Hepatocyte (in vitro differentiated cells): ENCODE results near the gene PIK3C2G. TPM values are rescaled to one million over a fixed set of nuclear protein-coding genes. Genes with fewer than 3 reads are reported as not detected.

Experiments used
- DNase-seq: peaks from one replicate; pipeline ENCODE4 v3.0.0-alpha.2; 2016; ENCODE audit warnings: low spot score
- H2AFZ ChIP-seq: fragments of 200-600 bp; sonication (generic); 2 replicates; pipeline ENCODE4 v1.6.0; 2016; ENCODE audit warnings: antibody characterized with exemption, mild to moderate bottlenecking
- H3K27ac ChIP-seq: fragments of 200-600 bp; sonication (generic); 2 replicates; pipeline ENCODE4 v1.5.1; 2016; ENCODE audit warnings: mild to moderate bottlenecking
- H3K27me3 ChIP-seq: fragments of 200-600 bp; sonication (generic); 2 replicates; pipeline ENCODE4 v1.6.1; 2016
- H3K36me3 ChIP-seq: fragments of 200-600 bp; sonication (generic); replicated peaks from 2 replicates; pipeline ENCODE4 v1.5.1; 2016; ENCODE audit warnings: low read depth; ENCODE audit not compliant: insufficient read depth
- H3K4me1 ChIP-seq: fragments of 200-600 bp; sonication (generic); 2 replicates; pipeline ENCODE4 v1.5.1; 2016; ENCODE audit warnings: mild to moderate bottlenecking, moderate library complexity; ENCODE audit not compliant: insufficient read depth
- H3K4me2 ChIP-seq: fragments of 200-600 bp; sonication (generic); 2 replicates; pipeline ENCODE4 v1.6.0; 2016
- H3K4me3 ChIP-seq: fragments of 200-600 bp; sonication (generic); 2 replicates; pipeline ENCODE4 v1.5.1; 2016; ENCODE audit warnings: mild to moderate bottlenecking
- H3K79me2 ChIP-seq: fragments of 200-600 bp; sonication (generic); 2 replicates; pipeline ENCODE4 v1.6.0; 2017; ENCODE audit warnings: mild to moderate bottlenecking
- H3K9me2 ChIP-seq: fragments of 200-600 bp; sonication (generic); replicated peaks from 2 replicates; pipeline ENCODE4 v1.6.0; 2017; ENCODE audit warnings: mild to moderate bottlenecking; ENCODE audit not compliant: insufficient read depth
- H3K9me3 ChIP-seq: fragments of 200-600 bp; sonication (generic); 2 replicates; pipeline ENCODE4 v1.5.1; 2016; ENCODE audit warnings: low read depth, mild to moderate bottlenecking
- H4K20me1 ChIP-seq: fragments of 200-600 bp; sonication (generic); 2 replicates; pipeline ENCODE4 v1.6.0; 2016; ENCODE audit warnings: mild to moderate bottlenecking; ENCODE audit not compliant: insufficient read depth, poor library complexity, severe bottlenecking
- EZH2 ChIP-seq: fragments of 200-600 bp; sonication (generic); IDR thresholded peaks from 2 replicates; pipeline ENCODE4 v1.6.1; 2016; ENCODE audit warnings: antibody characterized with exemption, mild to moderate bottlenecking, borderline replicate concordance
- EZH2phosphoT487 ChIP-seq: fragments of 200-600 bp; sonication (generic); IDR thresholded peaks from one replicate; pipeline ENCODE4 v1.6.1; 2018; ENCODE audit warnings: antibody characterized with exemption, mild to moderate bottlenecking, low read depth, moderate library complexity; ENCODE audit not compliant: unreplicated experiment, severe bottlenecking
- WGBS: methylation state at CpG from one replicate; pipeline ENCODE4 v1.1.6; 2016; ENCODE audit warnings: low lambda C conversion rate; ENCODE audit errors: missing lambda C conversion rate; 5-methylcytosine and 5-hydroxymethylcytosine counted together
- polyA plus RNA-seq: library from polyadenylated mRNA; unstranded; fragments of >200 nt; fragmentation: Nextera tagmentation; extraction: Ambion mirVana; gene quantifications from 2 replicates; pipeline ENCODE4 v1.2.1, GENCODE V29; 2016
- total RNA-seq: library from RNA; depleted of rRNA; stranded (reverse); fragments of >200 nt; gene quantifications from 2 replicates; pipeline ENCODE4 v1.2.3, GENCODE V29; 2014
- TF ChIP-seq, protein P1 (sequence below): fragments of 200-600 bp; sonication (generic); IDR thresholded peaks from 2 replicates; pipeline ENCODE4 v1.5.1; 2016; ENCODE audit warnings: antibody characterized with exemption, mild to moderate bottlenecking; ENCODE audit not compliant: poor library complexity

Gene PIK3C2G
- total and polyA plus RNA-seq, 2 experiments from 2014 or later: 3.5 to 6.7 TPM

DNA sequence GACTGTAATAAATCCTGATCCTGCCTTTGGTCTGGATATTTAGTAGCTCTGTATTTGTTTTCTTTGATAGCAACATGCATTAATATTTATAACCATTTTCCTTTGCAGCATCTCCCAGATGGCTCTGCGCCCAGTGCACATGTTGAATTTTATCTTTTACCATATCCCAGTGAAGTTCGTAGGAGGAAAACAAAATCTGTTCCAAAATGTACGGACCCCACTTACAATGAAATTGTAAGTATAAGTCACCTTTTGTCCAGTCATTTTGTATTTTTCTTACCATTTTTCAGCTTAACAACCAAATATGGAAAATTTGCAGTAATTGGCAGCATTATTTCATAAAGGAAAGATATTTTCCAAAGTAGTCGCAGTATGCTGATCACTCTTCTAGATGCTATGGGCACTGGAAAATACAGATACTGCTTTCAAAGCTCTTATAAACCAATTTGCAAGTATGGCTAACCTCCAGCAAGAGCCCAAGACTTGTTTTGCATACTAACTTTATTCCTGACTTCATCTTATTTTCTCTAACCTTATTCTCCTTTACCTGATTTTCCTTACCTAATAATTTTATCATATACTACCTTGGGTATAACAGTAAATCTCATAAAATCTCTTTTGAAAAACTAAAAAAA lies 379.1 kb downstream of the PIK3C2G start:
- Histone ChIP-seq H3K36me3 (no peaks in the 10 kb centered on the region), H2AFZ (no peak overlapping the region), H3K4me2 (no peak overlapping the region), H3K9me2 (no peaks in the 10 kb centered on the region), H3K4me1 (no peaks in the 10 kb centered on the region), H3K27ac (no peak overlapping the region), H3K4me3 (no peak overlapping the region), H4K20me1 (no peaks in the 10 kb centered on the region), H3K79me2 (no peaks in the 10 kb centered on the region), H3K9me3 (no peaks in the 10 kb centered on the region), H3K27me3 (no peaks in the 10 kb centered on the region)
- TF ChIP-seq EZH2 (no peak), EZH2phosphoT487 (no peak)
- TF ChIP-seq, protein P1, sequence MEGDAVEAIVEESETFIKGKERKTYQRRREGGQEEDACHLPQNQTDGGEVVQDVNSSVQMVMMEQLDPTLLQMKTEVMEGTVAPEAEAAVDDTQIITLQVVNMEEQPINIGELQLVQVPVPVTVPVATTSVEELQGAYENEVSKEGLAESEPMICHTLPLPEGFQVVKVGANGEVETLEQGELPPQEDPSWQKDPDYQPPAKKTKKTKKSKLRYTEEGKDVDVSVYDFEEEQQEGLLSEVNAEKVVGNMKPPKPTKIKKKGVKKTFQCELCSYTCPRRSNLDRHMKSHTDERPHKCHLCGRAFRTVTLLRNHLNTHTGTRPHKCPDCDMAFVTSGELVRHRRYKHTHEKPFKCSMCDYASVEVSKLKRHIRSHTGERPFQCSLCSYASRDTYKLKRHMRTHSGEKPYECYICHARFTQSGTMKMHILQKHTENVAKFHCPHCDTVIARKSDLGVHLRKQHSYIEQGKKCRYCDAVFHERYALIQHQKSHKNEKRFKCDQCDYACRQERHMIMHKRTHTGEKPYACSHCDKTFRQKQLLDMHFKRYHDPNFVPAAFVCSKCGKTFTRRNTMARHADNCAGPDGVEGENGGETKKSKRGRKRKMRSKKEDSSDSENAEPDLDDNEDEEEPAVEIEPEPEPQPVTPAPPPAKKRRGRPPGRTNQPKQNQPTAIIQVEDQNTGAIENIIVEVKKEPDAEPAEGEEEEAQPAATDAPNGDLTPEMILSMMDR: no peak
- no peak for DNase-seq
- WGBS: 92% methylated on average over 4 of the region's 4 CpGs

DNA sequence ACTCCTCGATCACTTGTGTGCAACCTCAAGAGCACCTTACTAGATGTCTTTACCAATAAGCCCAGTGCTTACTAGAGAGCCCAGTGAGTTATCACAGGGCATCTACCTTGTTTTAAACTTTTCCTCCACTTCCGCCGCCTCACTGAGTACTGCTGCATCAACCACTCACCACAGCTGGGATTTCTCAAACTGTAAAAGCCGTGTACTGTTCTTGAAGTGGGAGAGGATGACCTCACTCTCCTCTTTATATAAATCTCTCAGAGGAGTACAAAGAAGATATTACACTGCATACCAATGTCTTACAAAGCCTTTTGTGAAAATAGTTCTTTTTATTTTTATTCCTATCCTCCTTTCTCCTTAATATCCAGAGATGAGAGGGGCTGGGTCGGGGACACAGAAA lies 382.4 kb downstream of the PIK3C2G start:
- H2AFZ ChIP-seq: no peak overlapping the region
- no peak overlapping the region for H3K4me2 ChIP-seq
- no peak overlapping the region for H3K27ac ChIP-seq
- no peaks in the 10 kb centered on the region for H3K79me2 ChIP-seq
- H3K4me3 ChIP-seq: no peak overlapping the region
- no peaks in the 10 kb centered on the region for H3K9me3 ChIP-seq
- H3K4me1 ChIP-seq: no peaks in the 10 kb centered on the region
- TF ChIP-seq EZH2phosphoT487 (no peak), EZH2 (no peak)
- TF ChIP-seq, protein P1: no peak
- no peaks in the 10 kb centered on the region for H4K20me1 ChIP-seq
- H3K36me3 ChIP-seq: no peaks in the 10 kb centered on the region
- no peaks in the 10 kb centered on the region for H3K9me2 ChIP-seq
- DNase-seq: peak; percentile 13
- H3K27me3 ChIP-seq: no peaks in the 10 kb centered on the region
- 70% methylated on average over 5 of the region's 5 CpGs for WGBS

DNA sequence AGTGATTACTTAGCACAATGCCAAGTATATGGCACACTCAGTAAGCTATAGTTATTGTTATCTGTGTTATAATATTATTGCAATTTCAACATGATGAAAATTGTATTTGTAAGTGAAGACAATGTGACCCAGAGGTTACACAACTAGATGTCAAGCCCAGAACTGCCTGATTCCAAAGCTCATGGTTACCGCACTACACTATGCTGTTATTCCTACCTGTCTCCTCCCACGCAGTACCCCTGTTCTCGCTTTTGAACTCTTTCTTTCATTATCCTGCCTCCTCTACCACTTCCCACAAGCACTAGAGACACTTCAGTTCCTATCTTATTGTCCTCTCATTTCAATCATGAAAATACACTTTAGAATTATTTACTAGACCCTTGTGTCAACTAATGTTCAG lies 383.2 kb downstream of the PIK3C2G start:
- Histone ChIP-seq H3K4me1 (no peaks in the 10 kb centered on the region), H3K36me3 (no peaks in the 10 kb centered on the region), H3K4me2 (no peak overlapping the region), H3K27ac (no peak overlapping the region), H2AFZ (no peak overlapping the region), H3K79me2 (no peaks in the 10 kb centered on the region), H3K27me3 (no peaks in the 10 kb centered on the region), H4K20me1 (no peaks in the 10 kb centered on the region), H3K9me2 (no peaks in the 10 kb centered on the region), H3K9me3 (no peaks in the 10 kb centered on the region), H3K4me3 (no peak overlapping the region)
- WGBS: 91% methylated on average over 3 of the region's 3 CpGs
- TF ChIP-seq EZH2phosphoT487: no peak
- no peak for DNase-seq

DNA sequence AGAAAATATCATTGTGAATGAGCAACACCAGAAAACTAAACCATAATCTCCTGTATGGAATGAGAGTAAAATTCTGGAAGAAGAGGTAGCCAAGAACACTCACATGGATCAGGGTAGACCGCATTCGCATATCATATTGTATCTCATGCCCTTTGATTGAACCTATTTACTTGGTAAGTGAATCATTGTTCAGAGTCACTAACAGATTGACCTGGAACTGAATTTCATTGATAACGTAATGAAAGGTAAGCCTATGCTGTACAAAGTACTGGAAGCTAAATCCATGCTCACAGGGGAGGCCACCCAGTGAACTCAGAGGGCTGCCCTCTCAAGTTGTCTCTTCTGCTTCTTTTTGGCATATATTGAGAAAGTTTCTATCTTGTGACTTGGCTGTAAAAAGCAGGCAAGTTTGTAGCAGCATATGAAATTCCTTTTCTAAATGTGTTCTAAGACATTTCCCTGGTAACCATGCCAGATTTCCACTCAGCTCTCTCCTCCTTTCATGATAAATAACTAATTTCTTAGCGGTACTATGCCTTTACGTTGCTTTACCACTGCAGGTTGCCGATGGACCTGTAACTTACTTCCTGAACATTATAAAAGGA lies 385.1 kb downstream of the PIK3C2G start:
- Histone ChIP-seq H3K27ac (no peak overlapping the region), H3K27me3 (no peaks in the 10 kb centered on the region), H3K4me3 (no peak overlapping the region), H3K9me2 (no peaks in the 10 kb centered on the region), H3K4me1 (no peaks in the 10 kb centered on the region), H3K9me3 (no peaks in the 10 kb centered on the region), H3K79me2 (no peaks in the 10 kb centered on the region), H4K20me1 (no peaks in the 10 kb centered on the region), H3K36me3 (no peaks in the 10 kb centered on the region), H3K4me2 (no peak overlapping the region), H2AFZ (no peak overlapping the region)
- WGBS: 86% methylated on average over 6 of the region's 6 CpGs
- TF ChIP-seq EZH2: no peak
- no peak for TF ChIP-seq EZH2phosphoT487
- TF ChIP-seq, protein P1: no peak
- no peak for DNase-seq
